Activated CD4-positive, alpha-beta T cell treated with anti-CD3 and anti-CD28 coated beads for 24 hours (primary cell): ENCODE measurements around the gene SLC16A3.

Source experiments
- DNase-seq, 2 donors: peaks; one replicate each; pipeline ENCODE4 v3.0.0-alpha.2; 2020; ENCODE audit warnings: low read depth in 2 of 2

Gene SLC16A3

DNA sequence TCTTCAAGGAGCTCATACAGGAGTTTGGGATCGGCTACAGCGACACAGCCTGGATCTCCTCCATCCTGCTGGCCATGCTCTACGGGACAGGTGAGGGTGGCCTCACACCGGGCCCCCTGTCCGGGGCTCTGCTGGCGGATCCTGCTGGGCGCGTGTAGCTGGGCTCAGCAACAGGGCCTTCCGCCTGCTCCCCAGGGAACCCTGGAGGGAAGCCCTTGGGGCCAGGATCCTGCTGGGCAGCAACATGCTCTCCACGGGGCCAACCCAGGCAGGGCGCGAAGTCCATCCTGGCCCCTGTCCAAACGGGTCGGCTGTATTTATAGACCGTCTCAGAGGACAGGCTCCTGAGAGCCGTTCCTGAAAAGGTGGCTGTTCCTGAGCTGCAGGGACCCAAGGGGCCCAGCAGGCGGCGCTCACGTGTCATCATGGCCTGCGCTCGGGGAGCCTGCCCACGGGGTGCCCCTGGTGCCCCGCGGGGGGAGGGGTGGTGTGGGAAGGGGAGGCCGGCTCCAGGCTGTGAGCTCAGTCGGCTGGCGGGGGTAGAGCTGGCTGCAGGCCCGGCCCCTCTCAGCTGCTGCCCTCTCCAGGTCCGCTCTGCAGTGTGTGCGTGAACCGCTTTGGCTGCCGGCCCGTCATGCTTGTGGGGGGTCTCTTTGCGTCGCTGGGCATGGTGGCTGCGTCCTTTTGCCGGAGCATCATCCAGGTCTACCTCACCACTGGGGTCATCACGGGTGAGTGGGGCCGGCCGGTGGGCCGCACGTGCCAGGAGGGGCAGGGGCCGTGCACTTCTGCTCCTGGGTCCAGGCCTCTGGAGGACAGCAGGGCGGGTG lies 7.5 kb downstream of the SLC16A3 start:
- DNase-seq, result peak; percentile 56 to 57

DNA sequence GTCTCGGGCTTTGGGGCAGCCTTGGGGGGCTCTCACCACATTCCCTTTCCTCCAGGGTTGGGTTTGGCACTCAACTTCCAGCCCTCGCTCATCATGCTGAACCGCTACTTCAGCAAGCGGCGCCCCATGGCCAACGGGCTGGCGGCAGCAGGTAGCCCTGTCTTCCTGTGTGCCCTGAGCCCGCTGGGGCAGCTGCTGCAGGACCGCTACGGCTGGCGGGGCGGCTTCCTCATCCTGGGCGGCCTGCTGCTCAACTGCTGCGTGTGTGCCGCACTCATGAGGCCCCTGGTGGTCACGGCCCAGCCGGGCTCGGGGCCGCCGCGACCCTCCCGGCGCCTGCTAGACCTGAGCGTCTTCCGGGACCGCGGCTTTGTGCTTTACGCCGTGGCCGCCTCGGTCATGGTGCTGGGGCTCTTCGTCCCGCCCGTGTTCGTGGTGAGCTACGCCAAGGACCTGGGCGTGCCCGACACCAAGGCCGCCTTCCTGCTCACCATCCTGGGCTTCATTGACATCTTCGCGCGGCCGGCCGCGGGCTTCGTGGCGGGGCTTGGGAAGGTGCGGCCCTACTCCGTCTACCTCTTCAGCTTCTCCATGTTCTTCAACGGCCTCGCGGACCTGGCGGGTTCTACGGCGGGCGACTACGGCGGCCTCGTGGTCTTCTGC lies 8.4 kb downstream of the SLC16A3 start:
- no peak for DNase-seq

DNA sequence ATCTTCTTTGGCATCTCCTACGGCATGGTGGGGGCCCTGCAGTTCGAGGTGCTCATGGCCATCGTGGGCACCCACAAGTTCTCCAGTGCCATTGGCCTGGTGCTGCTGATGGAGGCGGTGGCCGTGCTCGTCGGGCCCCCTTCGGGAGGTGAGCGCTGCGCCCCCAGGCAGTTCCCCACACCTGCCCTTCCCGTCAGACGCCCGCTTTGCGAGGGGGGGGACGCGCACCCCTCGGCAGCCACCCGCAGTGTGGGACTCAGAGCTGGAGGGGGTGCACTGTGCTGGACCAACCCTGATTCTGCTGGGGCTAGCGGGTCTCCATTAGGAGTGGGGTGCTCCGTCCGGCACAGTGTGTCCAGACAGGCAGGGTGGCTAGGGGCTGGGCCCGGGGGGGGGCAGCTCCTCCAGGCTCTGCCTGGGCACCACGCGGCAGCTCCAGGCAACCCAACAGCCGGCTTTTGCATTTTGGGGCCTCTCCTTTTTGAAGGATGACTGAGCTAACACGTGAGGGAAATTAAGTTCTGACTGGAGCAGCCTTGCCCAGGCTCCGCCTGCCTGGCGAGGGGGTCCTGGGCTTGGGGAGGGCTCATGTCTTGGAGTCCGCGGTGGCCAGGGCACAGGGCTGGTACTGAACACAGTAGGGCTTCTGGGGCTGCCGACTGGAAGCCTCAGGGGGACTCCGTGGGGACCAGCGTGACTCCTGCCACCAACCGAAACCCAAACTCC lies 9.1 kb downstream of the SLC16A3 start:
- DNase-seq, result no peak

DNA sequence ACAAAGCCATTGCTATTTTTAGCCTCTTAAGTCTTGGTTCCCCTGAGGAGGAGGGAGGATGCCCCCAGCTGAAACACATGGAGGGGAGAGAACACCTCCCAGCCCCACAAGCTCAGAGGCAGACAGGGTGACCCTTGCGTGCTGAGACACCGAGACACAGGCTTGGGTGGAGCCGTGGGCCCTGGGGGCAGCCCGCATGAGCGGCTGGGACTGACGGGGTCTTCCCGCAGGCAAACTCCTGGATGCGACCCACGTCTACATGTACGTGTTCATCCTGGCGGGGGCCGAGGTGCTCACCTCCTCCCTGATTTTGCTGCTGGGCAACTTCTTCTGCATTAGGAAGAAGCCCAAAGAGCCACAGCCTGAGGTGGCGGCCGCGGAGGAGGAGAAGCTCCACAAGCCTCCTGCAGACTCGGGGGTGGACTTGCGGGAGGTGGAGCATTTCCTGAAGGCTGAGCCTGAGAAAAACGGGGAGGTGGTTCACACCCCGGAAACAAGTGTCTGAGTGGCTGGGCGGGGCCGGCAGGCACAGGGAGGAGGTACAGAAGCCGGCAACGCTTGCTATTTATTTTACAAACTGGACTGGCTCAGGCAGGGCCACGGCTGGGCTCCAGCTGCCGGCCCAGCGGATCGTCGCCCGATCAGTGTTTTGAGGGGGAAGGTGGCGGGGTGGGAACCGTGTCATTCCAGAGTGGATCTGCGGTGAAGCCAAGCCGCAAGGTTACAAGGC lies 9.8 kb downstream of the SLC16A3 start:
- peak; percentile 52 to 65 for DNase-seq

DNA sequence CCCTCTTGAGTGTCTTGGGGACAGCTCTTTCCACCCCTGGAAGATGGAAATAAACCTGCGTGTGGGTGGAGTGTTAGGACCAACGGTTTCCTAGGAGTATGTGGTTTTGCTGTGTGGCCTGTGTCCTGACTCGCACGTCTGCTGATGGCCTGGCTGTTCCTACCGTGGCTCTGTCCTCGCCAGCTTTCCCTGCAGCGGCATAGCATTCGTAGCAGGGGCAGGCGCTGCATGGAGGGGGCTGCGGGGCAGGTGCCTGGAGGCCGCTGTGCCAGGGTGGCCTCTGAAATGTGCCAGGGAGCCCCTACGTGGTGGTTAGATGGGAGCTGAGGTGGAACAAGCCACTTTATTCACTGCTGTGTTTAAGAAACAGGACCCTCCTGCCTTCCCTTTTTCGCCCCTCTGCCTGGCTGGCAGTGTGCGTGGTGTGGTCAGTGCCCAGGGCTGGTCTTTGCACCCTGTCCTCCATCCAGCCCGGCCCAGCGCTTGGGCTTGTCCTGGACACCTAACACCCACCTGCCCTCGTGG lies 10.6 kb downstream of the SLC16A3 start:
- DNase-seq, result no peak

DNA sequence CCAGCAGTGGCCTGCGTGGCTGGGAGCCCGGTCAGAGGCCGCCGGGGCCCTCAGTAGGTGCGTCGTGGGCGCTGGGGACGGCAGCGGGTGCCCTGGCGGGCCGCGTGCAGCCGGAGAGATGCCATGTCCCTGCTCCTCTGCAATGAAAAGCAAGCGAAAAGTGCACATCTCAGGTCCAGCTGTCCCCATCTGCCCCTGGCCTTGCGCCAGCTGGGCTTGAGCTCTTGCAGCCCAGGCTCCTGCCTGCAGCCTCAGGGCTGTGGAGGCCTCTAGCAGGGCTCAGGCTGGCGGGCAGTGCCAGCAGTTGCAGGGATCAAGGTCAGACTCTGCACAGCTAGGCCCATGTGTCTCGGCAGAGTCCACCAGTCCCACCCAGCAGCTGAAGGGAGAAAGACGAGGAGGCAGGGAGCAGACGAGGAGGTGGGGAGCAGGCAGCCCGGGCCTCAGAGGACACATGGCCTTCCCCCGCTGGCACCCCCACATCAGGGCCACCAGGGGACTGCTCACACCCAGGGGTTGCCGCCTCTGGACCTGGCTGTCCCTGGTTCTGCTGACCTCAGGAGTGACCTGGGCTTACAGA lies 11.2 kb downstream of the SLC16A3 start:
- DNase-seq, result no peak

DNA sequence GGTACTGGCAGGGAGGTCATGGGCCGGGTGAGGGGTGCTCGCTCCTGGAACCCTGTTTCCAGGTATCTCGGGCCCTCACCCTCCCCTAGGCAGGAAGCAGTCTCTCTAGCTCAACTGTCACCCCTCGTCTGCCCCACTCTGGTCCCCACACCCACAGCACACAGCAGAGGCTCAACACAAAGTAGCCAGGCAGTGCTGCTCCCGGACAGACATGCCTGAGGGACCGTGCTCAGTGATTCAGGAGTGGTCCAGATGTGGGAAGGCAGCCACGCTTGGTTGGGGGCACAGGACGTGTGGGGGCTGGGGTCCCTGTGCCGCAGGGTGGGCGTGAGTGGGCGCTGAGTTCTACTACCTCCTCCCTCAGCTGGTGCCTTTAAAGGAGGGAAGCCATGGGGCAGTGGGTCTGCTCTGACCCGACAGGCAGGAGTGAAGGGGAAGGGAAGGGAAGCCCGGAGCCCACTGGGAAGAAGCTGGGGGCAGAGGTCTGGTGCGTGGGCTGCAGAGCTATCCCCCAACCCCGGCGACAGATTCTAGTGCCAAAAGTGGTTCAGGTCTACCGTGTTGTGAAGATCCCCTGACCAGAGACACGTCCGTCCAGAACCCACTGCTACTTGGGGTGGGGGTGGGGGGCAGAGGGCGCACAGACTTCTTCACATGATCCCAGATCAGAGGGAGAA lies 11.8 kb downstream of the SLC16A3 start:
- DNase-seq, result no peak

DNA sequence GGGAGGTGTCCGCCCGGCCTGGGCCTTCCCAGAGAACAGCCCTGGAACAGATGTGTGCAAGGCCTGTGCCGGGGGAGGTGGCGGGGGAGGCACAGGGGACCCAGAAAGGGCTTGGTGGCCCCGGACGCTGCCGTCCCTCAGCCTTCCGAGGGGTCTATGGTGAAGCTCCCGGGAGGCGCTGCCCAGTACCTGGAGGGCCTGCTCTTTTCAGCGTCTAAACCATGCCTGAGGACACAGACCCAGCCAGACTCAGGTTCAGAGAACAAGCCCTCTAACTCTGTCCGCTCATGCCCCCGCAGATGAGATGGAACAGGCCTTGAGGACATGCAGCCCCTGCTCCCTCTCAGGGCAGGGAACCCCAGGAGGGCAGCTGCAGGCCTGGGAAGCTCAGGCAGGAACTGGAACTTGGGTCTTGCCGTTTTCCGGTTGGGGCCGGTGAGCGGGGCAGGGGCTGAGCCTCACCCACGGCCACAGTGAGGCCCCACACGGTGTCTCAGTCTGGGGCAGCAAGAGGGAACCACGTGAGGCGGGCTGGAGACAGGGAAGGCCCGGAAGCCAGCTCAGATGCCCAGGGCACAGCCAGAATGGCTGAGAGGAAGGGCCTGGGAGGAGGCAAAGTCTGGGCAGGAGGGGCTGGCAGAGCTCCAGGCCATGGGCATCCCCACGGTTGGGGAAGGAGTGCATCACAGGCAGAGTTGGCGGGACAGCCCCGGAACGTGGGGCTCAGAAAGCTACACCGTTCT lies 12.5 kb downstream of the SLC16A3 start:
- peak in 1 of 2 donors; percentile 54 for DNase-seq

DNA sequence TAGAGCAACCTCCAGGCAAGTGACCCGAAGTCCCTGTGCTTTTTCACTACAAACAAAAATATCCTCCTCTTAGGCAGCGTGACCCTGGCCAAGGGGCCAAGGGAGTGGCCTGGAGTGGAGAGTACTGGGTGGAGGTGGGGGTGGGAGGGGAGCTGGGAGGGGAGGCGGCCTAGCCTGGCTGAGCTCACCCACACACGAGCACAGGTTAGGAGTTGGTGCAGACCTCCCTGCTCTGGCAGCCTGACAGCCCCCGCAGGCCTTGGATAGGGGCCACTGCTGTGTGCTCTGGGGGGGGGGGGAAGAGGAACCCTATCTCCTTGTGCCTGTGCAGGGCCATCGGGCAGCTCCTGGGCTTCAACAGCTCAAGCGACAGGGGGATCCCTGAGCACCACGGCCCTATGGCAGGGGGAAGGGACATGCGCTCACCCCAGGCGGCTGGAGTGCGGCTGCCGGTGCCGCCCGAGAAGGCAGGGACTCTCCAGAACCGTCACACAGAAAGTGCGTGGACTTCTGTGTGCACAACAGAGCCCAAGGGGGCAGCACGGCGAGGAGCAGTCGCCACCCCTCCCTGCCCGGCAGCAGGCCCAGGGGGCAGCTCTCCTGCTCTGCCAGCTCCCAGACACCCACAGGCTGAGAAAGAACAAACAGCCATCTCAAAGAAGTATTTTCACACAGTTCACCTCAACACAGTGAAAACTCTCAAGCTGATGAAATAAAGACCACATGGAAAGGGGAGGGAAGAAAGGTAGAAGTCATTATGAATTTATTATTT lies 13.3 kb downstream of the SLC16A3 start:
- DNase-seq, result no peak

DNA sequence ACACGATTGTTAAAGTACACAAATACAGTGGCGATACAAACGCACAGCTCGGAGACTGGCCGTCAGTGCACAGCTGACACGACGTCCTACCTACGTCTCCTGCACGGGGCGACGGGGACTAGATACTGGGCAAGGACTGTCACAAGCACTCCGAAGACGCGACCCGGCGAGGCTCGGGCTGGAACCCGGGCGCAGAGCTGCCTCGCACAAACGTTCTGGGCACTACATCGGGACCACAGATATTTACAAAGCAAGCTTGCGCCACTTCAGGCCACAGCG lies 13.8 kb downstream of the SLC16A3 start:
- no peak for DNase-seq

DNA sequence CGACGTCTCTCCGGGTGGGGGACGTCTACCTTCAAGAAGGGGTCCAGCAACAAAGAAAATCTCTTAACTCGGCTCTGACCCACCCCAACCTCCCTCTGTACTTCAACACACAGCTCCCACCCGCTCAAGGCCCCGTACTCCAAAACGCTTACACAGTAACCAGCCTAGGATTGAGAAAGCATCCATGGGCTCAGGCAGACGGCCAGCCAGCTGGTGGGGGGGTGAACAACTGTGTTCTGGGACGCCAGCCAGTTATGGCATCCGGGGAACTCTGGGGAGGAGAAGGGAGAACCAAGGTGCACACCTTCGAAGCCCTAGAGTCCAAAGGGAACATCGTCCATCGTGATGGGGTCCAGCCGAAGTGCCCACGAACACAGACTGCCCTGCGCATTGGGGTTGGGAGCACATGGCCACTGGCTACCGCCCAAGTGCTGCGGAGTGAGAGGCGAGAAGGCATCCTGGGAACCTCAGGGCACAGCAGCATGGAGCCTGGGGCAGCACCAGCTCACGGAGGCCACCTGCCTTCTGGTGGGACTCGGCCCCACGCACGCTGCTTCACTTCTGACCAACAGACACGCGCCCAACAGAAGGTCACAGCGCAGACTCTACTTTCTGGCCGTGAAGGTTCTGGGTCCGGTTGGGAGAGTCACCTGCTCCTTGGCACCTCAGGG lies 14.3 kb downstream of the SLC16A3 start:
- no peak for DNase-seq

DNA sequence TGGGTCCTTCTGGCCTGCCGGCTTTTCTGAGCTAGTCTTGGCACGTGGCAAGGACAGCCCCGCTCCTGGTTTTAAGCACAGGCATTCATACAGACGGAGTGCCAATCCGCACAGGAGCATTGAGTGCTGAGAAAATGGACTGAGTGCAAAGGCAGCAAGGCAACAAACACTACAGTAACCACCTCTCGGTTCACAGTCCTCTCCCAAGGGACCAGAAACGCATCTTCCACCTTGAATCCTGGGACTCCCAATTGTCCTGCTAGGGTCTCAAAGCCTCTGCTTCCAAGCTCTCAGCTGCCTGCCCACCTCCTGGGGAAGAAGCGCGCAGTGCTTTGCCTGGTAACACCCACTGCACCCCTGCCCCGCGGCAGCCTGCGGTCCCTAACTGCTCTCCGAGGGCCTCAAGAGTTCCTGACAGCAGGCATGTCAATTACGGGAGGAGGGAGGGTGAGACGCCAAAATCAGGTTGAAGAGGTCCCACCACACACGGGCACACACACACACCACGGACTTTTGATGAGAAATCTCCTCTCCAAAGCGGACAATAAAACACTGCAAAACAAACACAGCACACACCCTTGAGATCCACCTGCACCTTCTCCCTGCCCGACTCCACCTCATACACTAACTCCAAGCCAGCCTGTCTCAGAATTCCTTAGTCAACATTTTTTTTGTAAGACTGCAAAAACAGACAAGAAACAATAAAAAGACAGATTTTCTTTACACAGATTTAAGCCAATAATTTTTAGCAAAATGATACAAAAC lies 15.0 kb downstream of the SLC16A3 start:
- no peak for DNase-seq

DNA sequence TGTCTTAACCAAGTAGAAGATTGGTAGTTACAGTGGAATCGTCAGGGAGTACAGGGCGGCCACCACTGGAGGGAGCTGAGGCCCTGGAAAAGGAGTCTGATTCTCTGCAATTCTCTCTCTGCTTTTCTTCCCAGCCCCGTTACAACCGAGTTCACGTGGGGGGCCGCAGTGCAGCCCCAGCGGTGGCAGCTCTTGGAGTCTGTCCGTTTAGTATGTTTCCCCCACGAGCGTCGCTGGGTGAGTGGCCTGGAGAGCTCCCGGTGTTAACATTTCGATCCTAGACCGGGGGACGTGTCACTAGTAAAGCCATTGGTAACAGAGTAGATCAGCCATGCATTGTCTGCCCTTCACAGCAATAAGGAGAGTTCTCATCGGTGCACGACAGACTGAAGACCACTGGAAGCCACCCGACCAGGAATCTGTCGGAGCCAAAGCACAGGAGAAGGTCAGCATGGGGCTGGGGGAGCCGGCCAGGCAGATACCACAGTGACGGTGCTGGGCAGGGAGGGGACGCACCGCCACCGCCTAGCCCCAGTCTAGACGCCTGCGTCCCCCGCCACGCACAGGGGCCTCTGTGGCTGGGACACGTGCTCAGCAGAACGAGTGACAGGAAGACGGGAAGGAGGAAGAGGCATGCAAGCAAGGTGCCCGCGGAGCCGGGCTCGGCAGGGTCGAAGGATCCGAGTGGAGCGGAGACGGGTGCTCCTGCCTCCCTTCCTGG lies 15.7 kb downstream of the SLC16A3 start:
- DNase-seq, result no peak

DNA sequence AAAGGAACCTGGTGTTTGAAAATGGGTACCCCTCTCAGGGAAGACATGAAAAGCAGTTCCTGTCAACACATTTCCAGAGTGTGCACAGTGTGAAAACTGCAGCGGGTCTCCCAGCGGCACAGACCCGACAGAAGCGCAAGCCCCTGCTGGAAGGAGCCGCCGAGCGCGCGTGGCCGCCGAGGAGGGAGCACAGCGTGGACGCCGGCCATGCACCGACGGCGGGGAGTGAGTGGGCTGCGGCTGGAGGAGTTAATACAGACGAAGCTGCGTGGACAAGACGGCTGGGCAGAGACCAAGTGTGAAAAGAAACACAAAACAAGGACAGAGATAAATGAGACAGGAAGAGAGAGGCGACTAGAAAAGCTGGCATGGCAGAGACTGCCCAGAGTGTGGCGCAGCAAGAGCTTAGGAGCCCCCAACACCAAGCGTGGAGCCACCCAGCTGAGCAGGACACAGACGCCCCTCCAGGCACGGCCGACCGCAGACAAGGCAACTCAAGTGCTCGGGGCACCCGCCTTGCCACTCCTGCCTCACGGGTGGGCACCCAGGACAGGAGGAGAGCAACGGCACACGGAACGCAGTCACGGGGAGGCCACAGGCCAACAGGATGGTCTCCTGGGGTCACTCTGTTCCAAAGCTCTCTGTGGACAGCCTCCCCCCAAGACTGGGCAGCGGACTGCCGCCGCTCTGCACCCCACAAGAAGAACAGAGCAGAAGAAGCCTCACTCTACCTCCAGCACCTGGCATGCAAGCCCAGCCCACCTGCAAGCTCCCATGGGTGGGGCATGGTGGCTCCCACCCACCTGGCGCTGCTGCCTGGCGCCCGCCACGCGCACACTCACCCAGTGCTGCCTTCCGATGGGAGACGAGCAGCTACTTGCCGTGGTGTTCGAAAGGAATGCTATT lies 16.5 kb downstream of the SLC16A3 start:
- DNase-seq, result no peak

DNA sequence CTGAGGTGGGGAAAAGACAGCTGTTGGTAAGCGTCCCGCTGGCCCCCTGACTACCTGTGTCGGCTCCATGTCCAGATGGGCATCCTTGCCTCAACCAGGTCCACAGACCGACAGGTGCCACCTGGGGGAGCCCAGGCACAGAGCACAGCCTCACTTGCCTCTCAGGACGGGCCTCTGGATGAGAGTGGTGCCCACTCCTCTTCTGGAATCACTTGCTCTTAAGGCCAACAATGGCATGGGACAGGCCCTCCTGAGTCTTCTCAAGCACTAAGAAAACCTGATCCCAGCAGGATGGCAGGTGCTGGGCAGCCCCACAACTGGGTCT lies 17.2 kb downstream of the SLC16A3 start:
- no peak for DNase-seq

DNA sequence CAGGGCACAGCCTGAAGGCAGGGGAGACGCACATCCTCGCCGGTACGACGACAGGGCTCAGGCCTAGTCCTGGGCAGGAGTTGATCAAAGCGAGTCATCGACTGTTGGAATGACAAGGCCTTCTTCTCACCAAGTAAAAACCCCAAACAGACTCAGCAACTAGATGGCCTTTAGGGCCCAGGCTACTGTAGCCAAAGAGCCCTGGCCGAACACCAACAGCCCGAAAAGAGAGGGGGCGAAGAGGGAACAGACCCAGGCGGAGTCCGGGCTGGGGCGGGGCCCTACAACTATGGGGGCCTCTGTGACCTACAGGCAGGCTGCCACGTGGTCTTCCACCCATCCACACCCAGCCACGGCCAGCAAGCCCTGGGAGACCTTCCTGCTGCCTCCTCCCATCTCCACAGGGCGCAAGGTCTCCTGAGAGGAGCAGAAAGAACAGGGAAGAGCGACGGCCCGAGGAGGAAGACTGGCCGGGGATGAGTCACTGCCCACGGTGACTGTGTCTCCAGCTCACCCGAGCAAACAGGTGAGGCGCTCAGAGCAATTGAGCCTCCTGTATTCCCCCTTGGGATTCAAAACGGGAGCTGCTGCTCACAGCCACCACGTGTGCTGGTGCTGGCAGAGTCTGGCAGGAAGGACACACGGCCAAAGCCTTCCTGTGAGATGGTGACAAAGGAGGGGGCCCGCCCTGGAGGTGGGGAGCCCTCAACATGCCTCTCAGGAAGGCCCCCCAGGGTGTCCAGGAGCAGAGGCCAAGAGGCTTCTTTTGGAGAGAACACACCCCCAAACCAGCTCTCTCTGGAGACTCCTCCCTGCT lies 17.7 kb downstream of the SLC16A3 start:
- DNase-seq, result no peak
